Measurements from ENCODE around the gene SLC35E3.

SLC35E3 gene

GRCh38 chr12:68771223-68771925 lies 25.4 kb downstream of the SLC35E3 start:
- Histone ChIP-seq H3K9me3 (ENCODE audit: control insufficient read depth, insufficient read depth, low read depth, low read length) (no peaks in the 10 kb centered on the region), H3K27me3 (ENCODE audit: control insufficient read depth, insufficient read depth, low read length) (no peaks in the 10 kb centered on the region), H3K4me3 (ENCODE audit: low read depth, low read length) (no peak overlapping the region), H3K4me1 (ENCODE audit: control insufficient read depth, insufficient read depth, low read length) (no peaks in the 10 kb centered on the region), H3K9ac (ENCODE audit: low read length) (no peak overlapping the region), H3K36me3 (ENCODE audit: control insufficient read depth, insufficient read depth, low read length) (peaks cover 6% of the 10 kb centered on the region), H3K27ac (ENCODE audit: low read depth, low read length) (no peak overlapping the region)

GRCh38 chr12:68772714-68773113 lies 26.7 kb downstream of the SLC35E3 start:
- Histone ChIP-seq H3K9me3 (ENCODE audit: control insufficient read depth, insufficient read depth, low read depth, low read length) (no peaks in the 10 kb centered on the region), H3K4me3 (ENCODE audit: low read depth, low read length) (no peak overlapping the region), H3K27ac (ENCODE audit: low read depth, low read length) (no peak overlapping the region), H3K27me3 (ENCODE audit: control insufficient read depth, insufficient read depth, low read length) (no peaks in the 10 kb centered on the region), H3K36me3 (ENCODE audit: control insufficient read depth, insufficient read depth, low read length) (no peaks in the 10 kb centered on the region), H3K9ac (ENCODE audit: low read length) (no peak overlapping the region), H3K4me1 (ENCODE audit: control insufficient read depth, insufficient read depth, low read length) (no peaks in the 10 kb centered on the region)

DNA sequence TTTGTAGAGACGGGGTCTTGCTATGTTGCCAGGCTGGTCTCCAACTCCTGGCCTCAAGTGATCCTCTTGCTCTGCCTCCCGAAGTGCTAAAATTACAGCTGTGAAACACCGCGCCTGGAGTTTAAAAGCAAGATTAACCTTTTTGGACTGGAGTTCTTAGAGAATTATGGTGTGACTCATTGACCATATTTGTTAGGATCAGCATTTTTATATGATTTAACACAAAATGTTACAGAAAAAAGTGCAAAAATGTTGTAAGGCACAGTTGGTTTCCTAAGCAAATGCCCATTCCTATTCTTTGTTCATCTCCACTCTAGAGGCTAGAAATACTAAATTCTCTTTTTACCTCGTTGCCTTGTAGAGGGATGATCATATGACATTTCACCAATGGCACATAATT lies 27.6 kb downstream of the SLC35E3 start:
- Histone ChIP-seq H3K27me3 (ENCODE audit: control insufficient read depth, insufficient read depth, low read length) (no peaks in the 10 kb centered on the region), H3K27ac (ENCODE audit: low read depth, low read length) (no peak overlapping the region), H3K9me3 (ENCODE audit: control insufficient read depth, insufficient read depth, low read depth, low read length) (no peaks in the 10 kb centered on the region), H3K4me3 (ENCODE audit: low read depth, low read length) (no peak overlapping the region), H3K36me3 (ENCODE audit: control insufficient read depth, insufficient read depth, low read length) (no peaks in the 10 kb centered on the region), H3K9ac (ENCODE audit: low read length) (no peak overlapping the region), H3K4me1 (ENCODE audit: control insufficient read depth, insufficient read depth, low read length) (no peaks in the 10 kb centered on the region)

- H3K4me1 ChIP-seq (ENCODE audit: control insufficient read depth, insufficient read depth, low read length), result no peaks in the 10 kb centered on the region
- H3K4me3 ChIP-seq (ENCODE audit: low read depth, low read length), result no peak overlapping the region
- H3K27me3 ChIP-seq (ENCODE audit: control insufficient read depth, insufficient read depth, low read length), result no peaks in the 10 kb centered on the region
- no peak overlapping the region for H3K27ac ChIP-seq (ENCODE audit: low read depth, low read length)
- H3K9ac ChIP-seq (ENCODE audit: low read length), result no peak overlapping the region
- no peaks in the 10 kb centered on the region for H3K36me3 ChIP-seq (ENCODE audit: control insufficient read depth, insufficient read depth, low read length)
- no peaks in the 10 kb centered on the region for H3K9me3 ChIP-seq (ENCODE audit: control insufficient read depth, insufficient read depth, low read depth, low read length)
These were observed 29.2 kb downstream of the SLC35E3 start for GRCh38 chr12:68775121-68775630.

DNA sequence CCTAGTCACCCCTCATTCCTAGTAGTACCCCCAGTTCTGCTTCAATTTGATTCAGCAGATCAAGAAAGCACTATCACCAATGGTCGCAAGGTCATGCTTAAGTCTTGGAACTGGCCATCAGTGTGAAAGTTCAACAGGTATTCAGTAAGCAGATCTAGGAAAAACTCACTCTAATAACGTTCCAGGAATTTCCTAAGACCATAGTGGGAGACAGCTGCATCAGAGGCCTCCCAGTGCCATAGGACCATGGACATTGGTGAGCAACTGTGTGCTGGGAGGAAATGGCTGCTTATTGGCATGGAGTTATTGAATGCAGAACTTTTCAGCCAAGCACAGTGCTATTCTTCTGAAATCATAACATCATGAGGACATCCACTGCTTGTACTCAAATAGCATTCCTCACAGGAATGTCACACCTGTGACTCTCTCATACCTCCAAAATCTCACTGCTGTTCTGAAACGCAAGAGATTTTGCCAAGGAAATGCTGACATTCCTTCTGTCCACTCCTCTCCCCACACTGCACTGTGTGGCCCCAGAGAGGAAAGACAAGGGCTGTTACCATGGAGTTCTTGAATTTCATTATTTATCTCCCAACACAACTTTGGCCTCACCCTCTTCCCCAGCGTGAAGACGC lies 31.1 kb downstream of the SLC35E3 start:
- H3K4me3 ChIP-seq (ENCODE audit: low read depth, low read length), result no peak overlapping the region
- H3K9me3 ChIP-seq (ENCODE audit: control insufficient read depth, insufficient read depth, low read depth, low read length), result no peaks in the 10 kb centered on the region
- no peaks in the 10 kb centered on the region for H3K27me3 ChIP-seq (ENCODE audit: control insufficient read depth, insufficient read depth, low read length)
- H3K9ac ChIP-seq (ENCODE audit: low read length), result no peak overlapping the region
- H3K4me1 ChIP-seq (ENCODE audit: control insufficient read depth, insufficient read depth, low read length), result no peaks in the 10 kb centered on the region
- H3K36me3 ChIP-seq (ENCODE audit: control insufficient read depth, insufficient read depth, low read length), result no peaks in the 10 kb centered on the region
- H3K27ac ChIP-seq (ENCODE audit: low read depth, low read length), result no peak overlapping the region

DNA sequence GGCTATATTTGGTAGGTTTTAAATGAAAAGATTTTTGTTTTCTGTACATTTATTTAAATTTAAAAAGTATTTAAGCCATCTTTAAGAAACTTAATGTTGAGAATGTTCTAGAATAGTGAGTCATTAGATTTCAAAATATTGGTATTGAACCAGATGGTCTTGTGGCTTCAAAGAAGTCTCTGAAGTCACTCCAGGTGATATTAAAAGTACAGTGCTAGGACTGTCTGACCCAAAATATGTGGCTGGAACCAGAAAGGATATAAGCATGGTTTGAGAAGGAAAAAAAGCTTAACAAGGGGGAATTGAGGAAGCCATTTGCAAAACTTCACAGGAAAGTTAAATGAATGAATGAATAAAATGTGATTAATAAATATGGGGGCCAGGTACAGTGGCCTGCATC lies 33.3 kb downstream of the SLC35E3 start:
- no peak overlapping the region for H3K9ac ChIP-seq (ENCODE audit: low read length)
- no peaks in the 10 kb centered on the region for H3K27me3 ChIP-seq (ENCODE audit: control insufficient read depth, insufficient read depth, low read length)
- H3K36me3 ChIP-seq (ENCODE audit: control insufficient read depth, insufficient read depth, low read length), result no peaks in the 10 kb centered on the region
- no peaks in the 10 kb centered on the region for H3K9me3 ChIP-seq (ENCODE audit: control insufficient read depth, insufficient read depth, low read depth, low read length)
- H3K27ac ChIP-seq (ENCODE audit: low read depth, low read length), result no peak overlapping the region
- no peak overlapping the region for H3K4me3 ChIP-seq (ENCODE audit: low read depth, low read length)
- peaks cover 3% of the 10 kb centered on the region; the same call in 1 of the 2 replicates for H3K4me1 ChIP-seq (ENCODE audit: control insufficient read depth, insufficient read depth, low read length)

GRCh38 chr12:68780731-68781130 lies 34.8 kb downstream of the SLC35E3 start:
- no peak overlapping the region for H3K27ac ChIP-seq (ENCODE audit: low read depth, low read length)
- no peak overlapping the region for H3K9ac ChIP-seq (ENCODE audit: low read length)
- no peak overlapping the region for H3K4me3 ChIP-seq (ENCODE audit: low read depth, low read length)
- H3K4me1 ChIP-seq (ENCODE audit: control insufficient read depth, insufficient read depth, low read length), result peaks cover 3% of the 10 kb centered on the region; the same call in 1 of the 2 replicates
- H3K9me3 ChIP-seq (ENCODE audit: control insufficient read depth, insufficient read depth, low read depth, low read length), result no peaks in the 10 kb centered on the region
- no peaks in the 10 kb centered on the region for H3K27me3 ChIP-seq (ENCODE audit: control insufficient read depth, insufficient read depth, low read length)
- H3K36me3 ChIP-seq (ENCODE audit: control insufficient read depth, insufficient read depth, low read length), result no peaks in the 10 kb centered on the region

GRCh38 chr12:68781728-68782127 lies 35.8 kb downstream of the SLC35E3 start:
- Histone ChIP-seq H3K4me1 (ENCODE audit: control insufficient read depth, insufficient read depth, low read length) (peaks cover 3% of the 10 kb centered on the region; the same call in 1 of the 2 replicates), H3K9me3 (ENCODE audit: control insufficient read depth, insufficient read depth, low read depth, low read length) (no peaks in the 10 kb centered on the region), H3K27ac (ENCODE audit: low read depth, low read length) (no peak overlapping the region), H3K4me3 (ENCODE audit: low read depth, low read length) (no peak overlapping the region), H3K27me3 (ENCODE audit: control insufficient read depth, insufficient read depth, low read length) (no peaks in the 10 kb centered on the region), H3K36me3 (ENCODE audit: control insufficient read depth, insufficient read depth, low read length) (no peaks in the 10 kb centered on the region), H3K9ac (ENCODE audit: low read length) (no peak overlapping the region)

- no peak overlapping the region for H3K4me3 ChIP-seq (ENCODE audit: low read depth, low read length)
- H3K9me3 ChIP-seq (ENCODE audit: control insufficient read depth, insufficient read depth, low read depth, low read length), result no peaks in the 10 kb centered on the region
- no peaks in the 10 kb centered on the region for H3K27me3 ChIP-seq (ENCODE audit: control insufficient read depth, insufficient read depth, low read length)
- no peaks in the 10 kb centered on the region for H3K36me3 ChIP-seq (ENCODE audit: control insufficient read depth, insufficient read depth, low read length)
- H3K27ac ChIP-seq (ENCODE audit: low read depth, low read length), result no peak overlapping the region
- no peak overlapping the region for H3K9ac ChIP-seq (ENCODE audit: low read length)
- peaks cover 11% of the 10 kb centered on the region; the same call in 1 of the 2 replicates for H3K4me1 ChIP-seq (ENCODE audit: control insufficient read depth, insufficient read depth, low read length)
These were observed 38.0 kb downstream of the SLC35E3 start for GRCh38 chr12:68784015-68784414.

GRCh38 chr12:68785358-68785757 lies 39.4 kb downstream of the SLC35E3 start:
- no peak overlapping the region for H3K9ac ChIP-seq (ENCODE audit: low read length)
- H3K4me3 ChIP-seq (ENCODE audit: low read depth, low read length), result no peak overlapping the region
- no peak overlapping the region for H3K27ac ChIP-seq (ENCODE audit: low read depth, low read length)
- H3K9me3 ChIP-seq (ENCODE audit: control insufficient read depth, insufficient read depth, low read depth, low read length), result no peaks in the 10 kb centered on the region
- H3K36me3 ChIP-seq (ENCODE audit: control insufficient read depth, insufficient read depth, low read length), result no peaks in the 10 kb centered on the region
- no peaks in the 10 kb centered on the region for H3K27me3 ChIP-seq (ENCODE audit: control insufficient read depth, insufficient read depth, low read length)
- peaks cover 11% of the 10 kb centered on the region; the same call in 1 of the 2 replicates for H3K4me1 ChIP-seq (ENCODE audit: control insufficient read depth, insufficient read depth, low read length)

GRCh38 chr12:68785823-68786222 lies 39.8 kb downstream of the SLC35E3 start:
- H3K9me3 ChIP-seq (ENCODE audit: control insufficient read depth, insufficient read depth, low read depth, low read length), result no peaks in the 10 kb centered on the region
- H3K36me3 ChIP-seq (ENCODE audit: control insufficient read depth, insufficient read depth, low read length), result no peaks in the 10 kb centered on the region
- H3K4me3 ChIP-seq (ENCODE audit: low read depth, low read length), result no peak overlapping the region
- H3K27me3 ChIP-seq (ENCODE audit: control insufficient read depth, insufficient read depth, low read length), result no peaks in the 10 kb centered on the region
- H3K4me1 ChIP-seq (ENCODE audit: control insufficient read depth, insufficient read depth, low read length), result peaks cover 11% of the 10 kb centered on the region; the same call in 1 of the 2 replicates
- H3K27ac ChIP-seq (ENCODE audit: low read depth, low read length), result no peak overlapping the region
- no peak overlapping the region for H3K9ac ChIP-seq (ENCODE audit: low read length)
